HFFc6 (cell line): Measurements from ENCODE around the gene GABBR2. TPM values are rescaled to one million over a fixed set of nuclear protein-coding genes. Genes with fewer than 3 reads are reported as not detected.

Source experiments
- DNase-seq: peaks from one replicate; pipeline ENCODE4 v3.0.0-alpha.2; 2018
- H3K27ac Mint-ChIP-seq: 2 replicates; pipeline ENCODE4 v1.8.0; 2020; ENCODE audit warnings: mild to moderate bottlenecking, mixed read lengths
- H3K27me3 Mint-ChIP-seq: 2 replicates; pipeline ENCODE4 v1.8.0; 2021; ENCODE audit warnings: mild to moderate bottlenecking, moderate library complexity, mixed read lengths; ENCODE audit not compliant: insufficient read depth
- H3K36me3 Mint-ChIP-seq: 2 replicates; pipeline ENCODE4 v1.8.0; 2021; ENCODE audit warnings: low read depth, mixed read lengths
- H3K4me1 Mint-ChIP-seq: 2 replicates; pipeline ENCODE4 v1.8.0; 2020; ENCODE audit warnings: low read depth, mixed read lengths
- H3K4me3 Mint-ChIP-seq: 2 replicates; pipeline ENCODE4 v1.8.0; 2020; ENCODE audit warnings: mild to moderate bottlenecking, moderate library complexity, mixed read lengths
- H3K9me3 Mint-ChIP-seq: 2 replicates; pipeline ENCODE4 v1.8.0; 2020; ENCODE audit warnings: mild to moderate bottlenecking, mixed read lengths
- CTCF ChIP-seq: fragments of 200-600 bp; sonication (generic); IDR thresholded peaks from 2 replicates; pipeline ENCODE4 v1.5.0; 2021; ENCODE audit warnings: antibody characterized with exemption, mild to moderate bottlenecking
- total RNA-seq, 6 experiments: library from RNA; stranded (reverse); fragmentation: NEBNext Ultra II Directional; extraction: Animal tissue kit (Norgen Biotek cat#: 25700); gene quantifications; 2 replicates in 1 of 6; 3 replicates in 5 of 6; pipeline ENCODE4 v1.2.3, GENCODE V29; 2021

GABBR2 gene
- total RNA-seq, 6 experiments from 2014 or later: 3.1 to 9.3 (median 7.6) TPM

- Mint-ChIP-seq H3K4me3 (no peak overlapping the region), H3K4me1 (no peaks in the 10 kb centered on the region), H3K27me3 (peaks cover 27% of the 10 kb centered on the region), H3K36me3 (no peaks in the 10 kb centered on the region), H3K9me3 (0 out of 2 replicates have a peak, but pooled peaks cover 9% of the 10 kb centered on the region), H3K27ac (no peak overlapping the region)
- no peak for TF ChIP-seq CTCF
- no peak for DNase-seq
Observed at GRCh38 chr9:98700801-98701200, 7.9 kb downstream of the GABBR2 start.

GRCh38 chr9:98698856-98699255 lies 9.9 kb downstream of the GABBR2 start:
- no peak for DNase-seq
- Mint-ChIP-seq H3K4me1 (no peaks in the 10 kb centered on the region), H3K4me3 (no peak overlapping the region), H3K27ac (no peak overlapping the region), H3K27me3 (peaks cover 33% of the 10 kb centered on the region), H3K36me3 (no peaks in the 10 kb centered on the region), H3K9me3 (0 out of 2 replicates have a peak, but pooled peaks cover 9% of the 10 kb centered on the region)
- TF ChIP-seq CTCF: no peak

DNA sequence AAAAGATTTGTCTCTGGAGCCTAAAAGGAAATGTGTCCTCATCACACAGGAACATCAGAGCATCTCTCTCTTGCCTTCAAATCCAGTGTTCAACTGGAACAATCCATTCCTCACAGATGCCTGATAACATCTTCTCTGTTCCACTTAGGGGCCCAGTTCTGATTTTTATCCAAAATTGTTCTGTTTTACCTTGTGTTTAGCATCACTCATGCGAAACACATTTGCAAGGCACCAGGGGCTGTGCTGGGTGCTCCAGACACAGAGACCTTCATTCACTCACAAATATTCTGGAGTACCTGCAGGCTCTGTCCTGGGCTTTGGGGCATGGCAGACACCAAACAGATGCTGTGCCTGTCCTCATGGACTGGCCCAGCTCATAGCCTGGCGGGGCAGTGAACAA lies 13.8 kb downstream of the GABBR2 start:
- H3K4me1 Mint-ChIP-seq: no peaks in the 10 kb centered on the region
- TF ChIP-seq CTCF: no peak
- DNase-seq: no peak
- H3K4me3 Mint-ChIP-seq: no peak overlapping the region
- no peaks in the 10 kb centered on the region for H3K9me3 Mint-ChIP-seq
- H3K36me3 Mint-ChIP-seq: no peaks in the 10 kb centered on the region
- H3K27me3 Mint-ChIP-seq: peaks cover 19% of the 10 kb centered on the region
- no peak overlapping the region for H3K27ac Mint-ChIP-seq

- no peak for TF ChIP-seq CTCF
- H3K27ac Mint-ChIP-seq: no peak overlapping the region
- H3K9me3 Mint-ChIP-seq: no peaks in the 10 kb centered on the region
- H3K27me3 Mint-ChIP-seq: peaks cover 16% of the 10 kb centered on the region; the same call in 1 of the 2 replicates
- DNase-seq: no peak
- H3K36me3 Mint-ChIP-seq: no peaks in the 10 kb centered on the region
- no peaks in the 10 kb centered on the region; the same call in 1 of the 2 replicates for H3K4me1 Mint-ChIP-seq
- H3K4me3 Mint-ChIP-seq: no peak overlapping the region
Observed at GRCh38 chr9:98692392-98692791, 16.3 kb downstream of the GABBR2 start.

DNA sequence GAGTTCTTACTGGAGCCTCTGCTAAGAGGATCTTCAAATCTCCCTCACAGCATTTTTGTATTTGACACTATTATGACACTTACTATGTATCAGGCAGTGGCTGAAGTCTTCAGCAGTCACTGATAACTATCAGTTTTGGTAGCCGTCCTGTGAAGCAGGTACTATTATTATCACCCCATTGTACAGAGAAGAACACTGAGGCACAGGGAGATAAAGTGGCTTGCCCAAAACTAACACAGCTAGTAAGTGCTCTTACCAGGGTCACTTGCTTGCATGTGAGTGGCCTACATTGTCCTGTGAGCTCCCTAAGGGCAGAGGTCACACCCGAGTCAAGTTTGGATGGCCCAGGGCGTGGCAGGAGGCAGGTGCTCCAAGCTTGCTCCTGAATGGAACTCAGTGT lies 16.8 kb downstream of the GABBR2 start:
- DNase-seq: no peak
- H3K36me3 Mint-ChIP-seq: no peaks in the 10 kb centered on the region
- no peak overlapping the region for H3K27ac Mint-ChIP-seq
- H3K4me3 Mint-ChIP-seq: no peak overlapping the region
- no peaks in the 10 kb centered on the region; the same call in 1 of the 2 replicates for H3K4me1 Mint-ChIP-seq
- TF ChIP-seq CTCF: no peak
- peaks cover 16% of the 10 kb centered on the region; the same call in 1 of the 2 replicates for H3K27me3 Mint-ChIP-seq
- no peaks in the 10 kb centered on the region for H3K9me3 Mint-ChIP-seq

GRCh38 chr9:98690686-98691085 lies 18.0 kb downstream of the GABBR2 start:
- no peaks in the 10 kb centered on the region for H3K36me3 Mint-ChIP-seq
- no peak overlapping the region for H3K27ac Mint-ChIP-seq
- no peak for TF ChIP-seq CTCF
- H3K4me1 Mint-ChIP-seq: no peaks in the 10 kb centered on the region; the same call in 1 of the 2 replicates
- H3K27me3 Mint-ChIP-seq: peaks cover 16% of the 10 kb centered on the region; the same call in 1 of the 2 replicates
- H3K9me3 Mint-ChIP-seq: no peaks in the 10 kb centered on the region
- H3K4me3 Mint-ChIP-seq: no peak overlapping the region
- DNase-seq: no peak
